Measurements from ENCODE around the gene PATE1.
"Not testable (repeated sequence)": the region's sequence is repeated elsewhere in the genome, so short reads cannot be mapped to it uniquely, and the experiment has no call there.

PATE1 gene, protein sequence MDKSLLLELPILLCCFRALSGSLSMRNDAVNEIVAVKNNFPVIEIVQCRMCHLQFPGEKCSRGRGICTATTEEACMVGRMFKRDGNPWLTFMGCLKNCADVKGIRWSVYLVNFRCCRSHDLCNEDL
- total RNA-seq: 0 to 0.07 (median 0) reads per million in 18 experiments

DNA sequence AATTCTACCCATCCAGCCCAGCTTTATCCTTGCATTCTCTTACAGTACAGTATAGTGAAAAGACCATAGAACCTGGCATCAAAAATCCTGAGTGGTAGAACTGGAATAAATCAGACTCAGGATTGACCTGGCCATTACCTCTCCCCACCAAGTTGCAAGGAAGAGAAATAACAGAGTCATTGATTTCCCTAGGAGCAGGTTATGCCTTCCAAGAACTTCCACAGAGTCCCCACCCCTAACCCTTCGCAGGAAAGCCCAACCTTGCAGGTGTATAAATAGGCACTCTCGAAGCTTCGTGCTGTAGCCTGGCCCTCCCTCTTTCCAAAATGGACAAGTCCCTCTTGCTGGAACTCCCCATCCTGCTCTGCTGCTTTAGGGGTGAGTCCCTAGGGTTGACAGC is at the start of gene PATE1:
Gene PATE1, plus strand, starts transcription at position 301 of the 400 bp plus-strand sequence. Its CDS starts 26 bp downstream, at position 327.
- DNase-seq: no peak

DNA sequence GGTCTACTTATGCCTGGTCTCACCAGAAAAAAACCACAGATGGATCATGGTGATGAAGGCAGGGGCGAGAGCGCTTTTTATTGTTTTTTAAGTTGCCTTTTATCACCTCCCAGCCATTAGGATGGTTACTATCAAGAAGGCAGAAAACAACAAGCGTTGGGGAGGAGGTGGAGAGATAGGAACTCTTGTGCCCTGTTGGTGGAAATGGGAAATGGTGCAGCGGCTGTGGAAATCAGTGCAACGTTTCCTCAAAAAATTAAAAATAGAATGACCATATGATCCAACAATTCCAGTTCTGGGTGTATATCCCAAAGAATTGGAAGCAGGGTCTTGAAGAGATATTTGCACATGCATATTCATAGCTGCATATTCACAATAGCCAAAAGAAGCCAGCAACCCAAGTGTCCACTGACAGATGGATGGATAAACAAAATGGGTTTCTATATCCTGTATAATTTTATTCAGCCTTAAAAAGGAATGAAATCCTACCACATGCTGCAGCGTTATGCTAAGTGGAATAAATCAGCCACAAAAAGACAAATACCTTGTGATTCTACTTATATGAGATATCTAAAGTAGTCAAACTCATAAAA is 45.0 kb upstream of the PATE1 start:
- DNase-seq: no peak

DNA sequence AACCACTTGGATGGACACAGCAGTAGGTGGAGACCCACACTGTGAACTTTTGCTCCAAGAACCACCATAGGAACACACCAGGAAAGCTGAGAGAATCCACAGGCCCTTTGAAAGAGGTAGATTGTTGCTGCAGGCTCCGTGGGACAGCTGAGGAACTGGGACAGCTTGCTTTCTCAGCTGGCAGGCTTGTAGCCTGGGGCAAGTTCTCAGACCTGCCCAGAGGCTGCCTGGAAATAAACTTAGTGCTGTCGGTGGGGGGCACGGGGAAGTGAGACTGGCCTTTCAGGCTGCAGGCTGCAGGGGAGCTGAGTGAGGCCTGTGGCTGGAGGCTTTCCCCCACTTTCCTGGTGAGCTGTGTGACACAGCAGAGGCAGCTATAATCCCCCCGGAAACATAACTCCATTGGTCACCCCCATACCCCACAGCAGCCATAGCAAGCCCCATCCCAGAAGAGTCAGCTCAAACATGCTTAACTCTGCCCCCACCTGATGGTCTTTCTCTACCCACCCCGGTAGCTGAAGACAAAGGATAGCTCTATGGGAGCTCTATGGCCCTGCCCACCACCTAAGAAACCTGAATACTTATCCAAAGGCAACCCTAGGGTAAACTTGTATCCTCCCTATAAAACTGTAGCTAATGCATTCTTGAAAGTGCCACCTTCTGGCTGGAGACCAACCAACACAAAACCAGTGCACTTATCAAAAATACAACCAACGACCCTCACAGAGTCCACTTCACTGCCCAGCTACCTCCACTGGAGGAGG is 44.0 kb upstream of the PATE1 start:
- no peak for DNase-seq

DNA sequence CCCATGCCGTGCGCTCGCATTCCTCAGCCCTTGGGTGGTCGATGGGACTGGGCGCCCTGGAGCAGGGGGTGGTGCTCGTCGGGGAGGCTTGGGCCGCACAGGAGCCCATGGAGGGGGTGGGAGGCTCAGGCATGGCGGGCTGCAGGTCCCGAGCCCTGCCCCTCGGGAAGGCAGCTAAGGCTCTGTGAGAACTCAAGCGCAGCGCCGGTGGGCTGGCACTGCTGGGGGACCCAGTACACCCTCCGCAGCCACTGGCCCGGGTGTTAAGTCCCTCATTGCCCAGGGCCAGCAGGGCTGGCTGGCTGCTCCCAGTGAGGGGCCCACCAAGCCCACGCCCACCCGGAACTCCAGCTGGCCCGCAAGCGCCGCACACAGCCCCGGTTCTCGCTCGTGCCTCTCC is 41.4 kb upstream of the PATE1 start:
- not testable (repeated sequence) for DNase-seq

DNA sequence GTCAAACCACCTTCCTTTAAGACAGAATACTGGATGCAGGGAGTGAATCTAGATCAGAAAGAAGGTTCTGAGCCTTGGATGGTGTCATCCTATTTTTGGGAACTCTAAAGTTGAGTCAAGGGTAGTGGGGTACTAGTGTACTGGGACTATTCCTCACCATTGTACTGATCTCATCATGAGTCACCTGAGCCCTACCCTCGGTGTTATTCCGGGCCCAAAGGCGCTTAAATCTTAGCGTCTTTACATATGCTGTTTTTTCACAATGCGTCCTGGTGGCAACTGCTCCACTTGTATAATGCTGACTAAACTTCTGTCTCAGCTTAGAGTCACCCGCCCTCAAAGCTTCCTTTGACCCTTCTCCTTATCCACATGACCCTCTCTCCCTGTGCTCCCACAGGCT is 25.3 kb upstream of the PATE1 start:
- no peak for DNase-seq

DNA sequence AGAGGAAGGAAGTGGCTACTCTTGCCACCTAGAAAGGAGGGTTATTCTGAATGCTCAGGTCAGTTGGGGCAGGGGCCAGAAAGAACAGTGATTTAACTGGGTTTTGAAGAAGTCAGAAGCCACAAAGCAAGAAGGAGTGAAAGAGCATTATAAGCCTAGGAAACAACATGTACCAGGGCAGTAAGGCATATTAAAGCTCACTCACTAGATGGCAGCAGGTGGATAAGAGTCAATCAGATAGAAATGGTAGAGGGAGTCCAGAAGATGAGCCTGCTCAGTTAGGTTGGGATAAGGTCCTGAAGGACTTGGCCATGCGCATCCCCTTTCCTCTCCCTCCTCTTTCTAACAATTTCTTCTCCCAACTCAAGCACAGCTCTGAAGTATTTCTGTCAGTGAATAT is 22.0 kb upstream of the PATE1 start:
- DNase-seq: no peak

DNA sequence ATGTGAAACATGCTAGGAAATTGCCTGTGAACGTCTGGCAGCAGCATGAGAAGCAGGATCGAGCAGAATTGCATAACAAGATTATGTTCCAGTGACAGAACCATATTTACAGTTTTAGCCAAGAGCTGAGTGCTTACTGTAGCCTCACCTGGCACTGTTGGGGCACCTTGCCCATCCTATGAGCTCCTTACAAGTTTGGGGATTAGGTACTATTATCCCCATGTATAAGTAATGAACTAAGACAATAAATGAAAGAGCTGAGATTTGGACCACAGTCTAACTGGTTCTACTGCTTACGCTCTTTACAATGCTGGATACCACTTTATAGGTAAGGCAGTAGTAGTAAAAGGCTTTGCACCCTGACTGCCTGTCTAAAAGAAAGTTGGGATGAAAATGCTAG is 17.1 kb upstream of the PATE1 start:
- no peak for DNase-seq

DNA sequence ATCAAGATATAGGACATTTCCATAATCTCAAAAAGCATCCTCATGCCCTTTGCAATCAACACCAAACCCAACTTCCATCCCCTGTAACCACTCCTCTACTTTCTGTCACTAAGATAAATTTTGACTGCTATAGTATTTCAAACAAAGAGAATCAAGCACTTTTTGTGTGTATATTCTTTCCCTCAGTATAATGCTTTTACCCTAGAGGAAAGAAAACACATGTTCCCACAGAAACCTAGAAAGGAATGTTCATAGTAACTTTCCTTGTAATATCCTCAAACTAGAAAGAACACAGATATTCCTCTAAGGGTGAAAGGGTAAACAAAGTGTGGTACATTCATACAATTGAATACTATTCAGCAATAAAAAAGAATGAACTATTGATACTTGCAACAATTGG is 5.5 kb upstream of the PATE1 start:
- no peak for DNase-seq

DNA sequence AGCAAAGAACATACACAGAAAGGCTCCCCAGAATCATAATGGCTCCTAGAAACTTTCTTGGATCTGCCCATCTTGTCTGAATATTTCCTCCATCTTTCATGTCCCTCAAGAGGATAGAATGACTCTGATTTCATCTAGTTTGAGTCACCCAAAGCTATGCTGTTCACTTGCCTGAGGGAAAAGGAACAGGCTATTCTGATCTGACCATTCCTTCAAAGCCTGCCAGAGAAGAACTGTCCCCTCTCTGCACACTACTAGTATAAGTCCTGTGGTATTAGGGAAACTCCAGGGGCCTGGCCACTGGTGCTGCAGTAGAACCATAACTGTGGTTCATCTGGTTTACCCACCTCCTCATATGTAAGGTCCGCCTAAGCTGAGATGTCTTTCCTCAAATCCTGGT is 2.4 kb upstream of the PATE1 start:
- no peak for DNase-seq

DNA sequence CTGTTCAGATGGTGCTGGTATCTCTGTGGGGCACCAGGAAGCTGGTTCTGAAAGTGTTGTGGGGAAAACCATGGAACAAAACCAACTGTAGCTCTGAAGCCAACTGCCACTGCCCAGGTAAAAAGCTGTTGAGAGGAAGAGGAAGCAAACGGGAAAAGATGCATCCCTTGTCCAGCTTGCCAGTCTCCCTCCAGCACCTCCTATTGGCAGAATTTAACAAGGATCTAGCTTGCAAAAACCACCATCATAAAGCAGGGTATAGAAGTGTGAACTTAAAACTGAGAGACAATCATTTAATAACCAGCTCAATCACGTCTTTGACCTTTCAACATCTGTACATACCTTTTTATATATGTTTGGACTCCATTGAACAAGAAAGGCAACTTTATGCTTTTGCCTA is 4.5 kb downstream of the PATE1 start:
- DNase-seq: no peak

DNA sequence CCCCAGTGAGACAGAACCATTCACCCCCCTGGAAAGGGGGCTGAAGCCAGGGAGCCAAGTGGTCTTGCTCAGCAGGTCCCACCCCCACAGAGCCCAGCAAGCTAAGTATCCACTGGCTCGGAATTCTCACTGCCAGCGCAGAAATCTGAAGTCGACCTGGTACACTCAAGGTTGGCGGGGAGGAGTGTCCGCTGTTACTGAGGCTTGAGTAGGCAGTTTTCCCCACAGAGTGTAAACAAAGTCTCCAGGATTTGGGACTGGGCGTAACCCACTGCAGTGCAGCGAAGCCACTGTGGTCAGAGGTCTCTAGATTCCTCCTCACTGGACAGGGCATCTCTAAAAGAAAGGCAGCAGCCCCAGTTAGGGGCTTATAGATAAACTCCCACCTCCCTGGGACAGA is 10.0 kb downstream of the PATE1 start:
- DNase-seq: no peak

DNA sequence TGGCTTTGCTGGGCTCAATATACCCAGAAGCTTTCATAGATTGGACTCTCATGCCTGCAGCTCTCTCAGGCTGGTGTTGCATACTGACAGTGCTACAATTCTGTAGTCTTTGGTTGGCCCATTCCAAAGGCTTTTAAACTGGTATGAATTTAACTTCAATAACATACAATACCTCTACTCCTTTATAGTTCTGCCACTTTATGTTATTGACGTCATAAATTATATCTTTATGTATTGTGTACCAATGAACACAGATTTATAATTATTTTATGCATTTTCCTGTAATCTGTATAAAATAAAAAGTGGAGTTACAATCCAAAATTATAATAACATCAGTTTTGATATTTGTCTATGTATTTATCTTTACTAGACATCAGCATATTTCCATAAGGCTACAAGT is 16.4 kb downstream of the PATE1 start:
- no peak for DNase-seq

DNA sequence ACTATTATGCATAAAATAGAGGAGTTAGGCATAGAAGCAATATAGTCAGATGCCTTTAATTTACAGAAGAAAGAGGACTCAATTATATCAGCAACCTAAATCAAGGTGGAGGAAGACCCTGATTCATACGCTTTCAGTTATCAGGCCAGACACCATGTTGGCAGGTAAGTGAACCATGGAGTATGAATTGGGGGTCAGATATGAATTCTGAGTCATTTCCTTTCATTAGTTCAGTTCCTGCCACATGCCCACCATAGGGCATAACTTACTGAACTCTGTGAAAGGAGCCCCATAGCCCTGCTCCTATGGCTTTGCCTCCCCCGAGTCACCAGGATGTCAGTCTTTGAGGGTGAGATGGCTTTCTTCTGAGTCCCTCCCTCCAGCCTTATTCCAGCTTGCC is 17.4 kb downstream of the PATE1 start:
- no peak for DNase-seq

DNA sequence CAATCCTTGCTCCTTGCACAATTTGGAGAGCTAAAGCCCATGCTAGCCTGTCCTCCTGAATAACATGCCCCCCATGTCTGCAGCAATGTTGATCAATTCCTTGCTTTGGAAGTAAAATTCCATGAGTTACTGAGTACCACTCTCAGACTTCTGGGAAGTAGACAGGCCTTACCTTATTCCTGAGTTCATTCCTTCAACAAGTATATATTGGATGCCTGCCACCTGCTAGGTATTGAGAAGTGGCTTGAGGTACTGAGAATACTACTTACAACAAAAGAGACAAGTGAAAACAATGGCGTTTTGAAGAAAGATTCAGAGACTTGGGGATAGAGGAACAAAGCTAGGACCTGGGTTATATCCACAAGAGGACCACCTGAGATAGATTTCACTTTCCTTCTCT is 20.2 kb downstream of the PATE1 start:
- DNase-seq: no peak

DNA sequence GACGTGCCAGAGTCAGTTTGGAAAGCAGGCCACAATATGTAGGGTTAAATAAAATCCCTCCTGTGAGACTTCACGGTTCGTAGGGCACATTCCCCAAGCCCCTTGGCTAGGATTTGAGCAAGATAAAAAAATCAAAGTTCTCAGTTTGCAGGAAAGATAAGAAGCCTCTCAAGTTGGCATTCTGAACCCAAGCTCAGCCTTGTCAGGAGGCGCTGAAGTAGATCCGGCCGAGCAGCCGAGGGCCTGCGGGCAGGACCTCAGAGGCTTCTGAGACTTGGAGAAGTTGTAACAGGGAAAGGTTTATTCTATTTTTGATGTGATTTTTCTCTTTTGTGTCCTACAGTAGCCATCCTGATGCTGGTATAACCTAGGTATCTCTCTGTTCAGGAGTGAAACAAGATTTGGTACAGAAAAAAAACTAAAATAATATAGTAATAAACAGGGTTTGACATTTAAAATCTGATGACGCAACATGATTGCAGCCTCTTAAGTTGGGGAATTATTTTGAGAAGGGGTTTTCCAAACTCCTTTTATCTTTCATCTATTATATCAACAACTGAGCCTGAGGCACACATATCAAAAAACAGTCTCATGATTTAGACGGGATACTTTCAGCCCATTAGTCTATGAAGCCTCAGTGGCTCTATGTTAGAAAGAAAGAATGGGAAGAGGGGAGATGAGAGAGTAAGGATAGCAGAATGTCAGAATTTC is 22.4 kb downstream of the PATE1 start:
- DNase-seq: no peak

DNA sequence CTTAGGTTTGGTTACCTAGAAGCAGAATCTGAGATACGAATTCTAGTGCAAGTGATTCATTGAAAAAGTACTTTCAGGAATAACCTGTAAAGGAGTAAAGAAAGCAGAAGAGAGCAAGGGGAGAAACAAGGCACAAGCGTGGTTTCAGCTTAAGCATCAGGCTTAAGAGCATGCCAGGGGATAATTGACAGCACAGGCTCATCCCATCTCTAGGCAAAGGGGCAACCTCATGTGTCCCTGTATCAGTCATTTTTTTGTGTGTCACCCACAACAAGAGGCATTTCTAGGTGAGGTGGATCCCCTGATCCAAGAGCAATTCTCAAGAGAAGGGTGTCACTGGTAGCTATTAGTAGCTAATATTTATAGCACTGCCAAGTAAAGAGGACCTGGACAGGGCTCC is 24.5 kb downstream of the PATE1 start:
- DNase-seq: no peak

DNA sequence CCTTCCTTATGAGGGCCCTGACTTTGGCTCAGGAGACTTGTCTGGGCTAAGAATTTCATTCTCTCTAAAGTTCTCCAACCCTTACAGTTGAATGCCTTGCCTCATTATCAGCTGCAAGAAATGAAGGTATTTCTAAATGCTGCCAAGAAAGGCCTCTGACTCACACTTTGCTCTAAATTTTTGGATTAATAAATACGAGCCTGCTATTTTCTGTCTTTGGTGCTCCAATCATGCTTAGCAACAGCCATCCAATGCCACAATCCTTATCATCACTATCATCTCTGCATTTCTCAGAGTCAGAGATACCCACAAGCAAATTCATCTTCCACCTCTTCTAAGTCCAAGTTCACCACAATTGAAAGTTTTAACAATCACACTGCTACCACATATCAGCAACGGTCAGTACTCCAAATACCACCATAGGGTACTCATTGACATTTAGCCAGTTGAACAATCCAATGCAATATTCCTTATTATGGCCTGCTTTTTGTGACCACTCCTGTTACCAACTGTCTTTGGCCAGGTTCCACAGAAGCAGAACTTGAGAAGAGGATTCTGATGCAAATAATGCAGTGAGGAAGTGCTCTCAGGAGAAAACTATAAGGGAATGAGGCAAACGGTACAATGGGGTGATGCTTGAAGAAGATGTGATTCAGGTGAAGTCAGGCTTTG is 26.9 kb downstream of the PATE1 start:
- DNase-seq: no peak

DNA sequence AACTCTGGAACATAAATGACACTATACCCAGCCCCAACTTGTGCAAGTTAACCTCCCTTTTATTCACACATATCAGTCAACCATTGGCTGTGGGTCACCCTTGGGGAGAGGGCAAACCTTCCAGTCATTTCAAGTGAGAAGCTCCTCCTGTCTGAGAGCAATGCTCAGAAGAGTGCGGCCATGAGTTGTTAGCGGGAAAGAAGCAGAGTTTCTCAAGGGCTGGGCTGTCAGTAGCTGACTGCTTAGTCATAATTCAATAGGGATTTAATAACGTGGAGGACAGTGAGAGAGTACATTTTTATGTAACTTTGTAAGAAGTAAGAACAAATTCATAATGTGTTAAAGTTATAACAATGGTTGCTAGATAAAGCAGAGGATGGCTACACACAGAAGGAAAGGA is 27.4 kb downstream of the PATE1 start:
- DNase-seq: no peak

DNA sequence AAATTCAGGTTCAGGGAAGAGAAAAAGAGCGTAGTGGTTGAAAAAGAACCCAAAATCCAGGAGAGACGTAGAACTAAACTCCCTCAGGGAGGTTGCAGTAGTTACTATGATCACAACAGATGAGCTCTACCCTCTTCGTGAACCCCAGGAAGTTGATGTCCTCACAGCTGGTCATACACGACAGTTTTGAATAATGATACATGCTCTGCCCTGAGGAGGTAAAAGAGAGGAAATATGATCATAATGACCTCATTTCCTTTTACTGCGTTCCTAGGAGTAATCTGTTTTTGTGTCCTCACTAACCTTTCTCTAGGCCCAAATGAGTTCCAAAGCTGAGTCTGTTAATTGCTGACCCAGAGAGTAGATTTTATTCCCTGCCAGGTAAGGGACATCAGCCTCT is 31.2 kb downstream of the PATE1 start:
- no peak for DNase-seq

DNA sequence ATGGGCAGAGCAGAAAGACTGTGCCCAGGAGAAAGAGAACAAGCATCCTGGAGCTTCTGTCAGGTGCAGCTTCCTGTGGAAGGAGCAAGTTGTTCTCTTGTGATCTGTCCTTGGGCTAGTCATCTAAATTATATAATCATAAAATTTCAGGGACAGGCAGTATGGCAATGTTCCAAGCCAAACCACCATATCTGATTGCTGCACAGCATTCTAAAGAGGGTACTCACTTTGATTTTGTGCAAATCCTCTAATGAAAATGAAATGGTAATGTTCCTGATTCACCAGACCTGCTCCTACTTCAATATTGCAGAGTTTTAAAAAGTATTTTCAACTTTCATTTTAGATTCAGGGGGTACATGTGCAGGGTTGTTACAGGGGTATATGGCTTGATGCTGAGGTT is 32.6 kb downstream of the PATE1 start, which contains the start of gene PATE2:
Gene PATE2, minus strand, starts transcription at position 101 of the 400 bp plus-strand sequence. Its CDS starts 55 bp downstream, at position 46.
- no peak for DNase-seq

DNA sequence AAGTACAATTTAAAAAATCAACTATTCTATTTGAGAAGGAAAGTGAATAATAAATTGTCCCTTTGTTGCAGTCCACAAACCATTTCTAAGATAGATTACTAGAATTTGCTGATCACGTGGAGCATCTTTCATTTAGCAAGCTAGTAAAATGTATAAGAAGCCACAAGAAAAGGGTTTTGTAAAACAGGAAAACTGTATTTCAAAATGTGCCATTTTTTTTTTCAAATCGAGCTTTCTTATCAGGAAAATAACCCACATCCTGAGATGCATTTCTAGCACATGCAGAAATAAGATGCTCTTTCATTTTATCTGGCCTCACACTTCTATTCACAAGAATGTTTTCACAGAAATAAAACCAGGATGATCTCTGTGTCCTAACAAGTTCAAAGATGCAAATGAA is 38.6 kb downstream of the PATE1 start:
- DNase-seq: no peak

DNA sequence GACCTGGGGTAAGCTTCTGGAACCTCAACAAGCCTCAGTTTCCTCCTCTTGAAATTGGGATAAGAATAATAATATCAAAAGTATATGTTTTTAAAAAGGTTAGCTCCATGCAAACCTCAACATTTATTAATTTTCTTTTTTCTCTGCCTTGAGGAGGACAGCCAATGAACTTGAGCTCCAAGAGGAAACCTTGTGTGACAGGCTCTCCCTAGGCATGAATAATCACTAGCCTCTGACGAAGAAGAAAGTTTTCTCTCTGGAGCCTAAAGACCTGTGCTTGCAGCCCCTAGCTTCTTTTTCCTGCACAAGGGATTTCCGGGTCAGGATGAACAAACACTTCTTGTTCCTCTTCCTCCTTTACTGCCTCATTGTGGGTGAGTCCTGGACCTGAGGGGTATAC is 41.7 kb downstream of the PATE1 start, which contains the start of gene PATE3:
Gene PATE3, plus strand, starts transcription at position 301 of the 400 bp plus-strand sequence. Its CDS starts 25 bp downstream, at position 326.
- DNase-seq: no peak

DNA sequence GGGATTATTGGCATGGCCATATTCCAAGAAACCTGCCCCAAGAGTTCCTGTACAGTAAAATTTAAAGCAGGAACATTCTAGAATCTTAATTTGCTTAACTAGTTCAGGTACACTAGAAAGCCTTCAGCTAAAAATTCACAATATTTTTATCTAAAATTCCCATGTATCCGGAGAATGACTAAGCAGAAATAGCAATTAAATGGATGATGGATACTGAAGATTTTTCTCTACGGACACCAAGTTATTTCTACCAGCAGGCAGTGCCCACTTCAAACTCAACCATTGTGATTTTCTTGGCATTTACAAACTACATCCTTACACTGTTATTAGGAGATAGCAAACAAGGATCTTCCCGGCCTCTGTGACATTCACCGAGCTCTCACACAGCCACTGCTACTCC is 44.7 kb downstream of the PATE1 start:
- DNase-seq: no peak

All from inflammatory macrophage (primary cell).